GM21825 (cell line): ENCODE results near the gene MDK.
"Not testable (repeated sequence)": the region's sequence is repeated elsewhere in the genome, so short reads cannot be mapped to it uniquely, and the experiment has no call there.

Experiments
- ATAC-seq: cut with Tn5 transposase; IDR thresholded peaks from one replicate; pipeline ENCODE4 v1.9.1; 2021; ENCODE audit warnings: mild to moderate bottlenecking, moderate library complexity; ENCODE audit not compliant: unreplicated experiment

MDK gene

GRCh38 chr11:46367244-46367915, 14.1 kb upstream of the MDK start:
- peak; percentile 48 for ATAC-seq

- no peak for ATAC-seq
These were observed 13.6 kb upstream of the MDK start for GRCh38 chr11:46367916-46368267.

- ATAC-seq: peak; percentile 53
These were observed 11.9 kb upstream of the MDK start for GRCh38 chr11:46369458-46370152.

- no peak for ATAC-seq
These were observed 11.2 kb upstream of the MDK start for GRCh38 chr11:46370253-46370652.

GRCh38 chr11:46371262-46371661, 10.2 kb upstream of the MDK start:
- ATAC-seq: not testable (repeated sequence)

- no peak for ATAC-seq
These were observed 9.4 kb upstream of the MDK start for GRCh38 chr11:46372086-46372485.

GRCh38 chr11:46372501-46372900, 9.0 kb upstream of the MDK start:
- ATAC-seq: not testable (repeated sequence)

GRCh38 chr11:46373787-46374740, 7.4 kb upstream of the MDK start:
- ATAC-seq: no peak

- ATAC-seq: no peak
These were observed 6.7 kb upstream of the MDK start for GRCh38 chr11:46374815-46375214.

GRCh38 chr11:46375392-46376101, 5.9 kb upstream of the MDK start:
- no peak for ATAC-seq

GRCh38 chr11:46376258-46377050, 5.0 kb upstream of the MDK start:
- no peak for ATAC-seq

GRCh38 chr11:46377290-46377689, 4.2 kb upstream of the MDK start:
- no peak for ATAC-seq

GRCh38 chr11:46377831-46378230, 3.6 kb upstream of the MDK start:
- no peak for ATAC-seq

GRCh38 chr11:46378296-46378695, 3.2 kb upstream of the MDK start:
- ATAC-seq: no peak

GRCh38 chr11:46378811-46379481, 2.5 kb upstream of the MDK start:
- no peak for ATAC-seq

- not testable (repeated sequence) for ATAC-seq
These were observed 1.8 kb upstream of the MDK start for GRCh38 chr11:46379482-46380293.

GRCh38 chr11:46380340-46381047, 975 bp upstream of the MDK start:
- peak; percentile 43 for ATAC-seq
